ENCODE measurements around the gene CNIH3. TPM values are rescaled to one million over a fixed set of nuclear protein-coding genes. Genes with fewer than 3 reads are reported as not detected.

The CNIH3 gene
- total and polyA plus RNA-seq, 7 experiments from 2014 or later = 1.0 to 4.2 (median 2.0) TPM

- H3K9me3 Mint-ChIP-seq = peaks cover 0 to 3% (median 0%) of the 10 kb centered on the region in 11 donors
- Histone ChIP-seq H3K36me3 (ENCODE audit: control insufficient read depth in 2 of 3, insufficient read depth in 3 of 3, low read length in 3 of 3) (no peaks in the 10 kb centered on the region), H3K4me1 (ENCODE audit: control insufficient read depth in 2 of 2, insufficient read depth in 2 of 2, low read length in 2 of 2) (no peaks in the 10 kb centered on the region), H3K4me3 (ENCODE audit: low read length) (no peak overlapping the region), H3K9me3 (ENCODE audit: control insufficient read depth in 2 of 3, low read length in 3 of 3) (no peaks in the 10 kb centered on the region), H3K27ac (ENCODE audit: low read depth, low read length) (no peak overlapping the region), H3K27me3 (ENCODE audit: control insufficient read depth in 2 of 2, insufficient read depth in 2 of 2, low read length in 2 of 2) (no peaks in the 10 kb centered on the region)
- H3K36me3 Mint-ChIP-seq = no peaks in the 10 kb centered on the region
- H3K27ac Mint-ChIP-seq = no peak overlapping the region
- intact Hi-C loops (cut with micrococcal nuclease) = no loop called here
- ChIA-PET CTCF (no interaction called here), POLR2A (no interaction called here)
- H3K27me3 Mint-ChIP-seq = peaks cover 6 to 19% (median 9%) of the 10 kb centered on the region in 5 donors
- peaks cover 7 to 27% (median 22%) of the 10 kb centered on the region in 7 donors for H3K4me1 Mint-ChIP-seq
- DNase-seq (no peak), ATAC-seq (no peak)
- H3K4me3 Mint-ChIP-seq = no peak overlapping the region
Measured at GRCh38 chr1:224749916-224750315, 133.8 kb downstream of the CNIH3 start.

GRCh38 chr1:224751624-224752311, 135.7 kb downstream of the CNIH3 start:
- DNase-seq (no peak), ATAC-seq (no peak)
- no peaks in the 10 kb centered on the region for H3K4me1 ChIP-seq (ENCODE audit: control insufficient read depth in 2 of 2, insufficient read depth in 2 of 2, low read length in 2 of 2)
- H3K27ac Mint-ChIP-seq = no peak overlapping the region
- ChIA-PET POLR2A (no interaction called here), CTCF (no interaction called here)
- no peak overlapping the region for H3K4me3 Mint-ChIP-seq
- peaks cover 2 to 15% (median 6%) of the 10 kb centered on the region in 7 donors for H3K4me1 Mint-ChIP-seq
- H3K27ac ChIP-seq (ENCODE audit: low read depth, low read length) = no peak overlapping the region
- intact Hi-C loops (cut with micrococcal nuclease) = no loop called here
- H3K27me3 Mint-ChIP-seq = peaks cover 9 to 19% (median 14%) of the 10 kb centered on the region in 5 donors
- no peaks in the 10 kb centered on the region for H3K27me3 ChIP-seq (ENCODE audit: control insufficient read depth in 2 of 2, insufficient read depth in 2 of 2, low read length in 2 of 2)
- no peaks in the 10 kb centered on the region for H3K36me3 ChIP-seq (ENCODE audit: control insufficient read depth in 2 of 3, insufficient read depth in 3 of 3, low read length in 3 of 3)
- no peaks in the 10 kb centered on the region for H3K9me3 ChIP-seq (ENCODE audit: control insufficient read depth in 2 of 3, low read length in 3 of 3)
- H3K9me3 Mint-ChIP-seq = peaks cover 0 to 3% (median 0%) of the 10 kb centered on the region in 11 donors
- H3K36me3 Mint-ChIP-seq = no peaks in the 10 kb centered on the region
- H3K4me3 ChIP-seq (ENCODE audit: low read length) = no peak overlapping the region

- no peak for DNase-seq
- intact Hi-C loops (cut with micrococcal nuclease) = no loop called here
- H3K36me3 ChIP-seq (ENCODE audit: control insufficient read depth in 2 of 3, insufficient read depth in 3 of 3, low read length in 3 of 3) = no peaks in the 10 kb centered on the region
- no peak overlapping the region for H3K27ac ChIP-seq (ENCODE audit: low read depth, low read length)
- CTCF ChIA-PET = no interaction called here
- H3K9me3 ChIP-seq (ENCODE audit: control insufficient read depth in 2 of 3, low read length in 3 of 3) = peaks cover 0 to under 1% (median 0%) of the 10 kb centered on the region in 3 experiments
- Mint-ChIP-seq H3K27me3 (peaks cover 9 to 19% (median 14%) of the 10 kb centered on the region in 5 donors), H3K4me1 (peaks cover 0 to 13% (median 6%) of the 10 kb centered on the region in 7 donors), H3K4me3 (no peak overlapping the region), H3K36me3 (peaks cover 0 to 2% (median 0%) of the 10 kb centered on the region in 5 donors), H3K27ac (no peak overlapping the region), H3K9me3 (peaks cover 0 to 4% (median under 1%) of the 10 kb centered on the region in 11 donors)
- no peaks in the 10 kb centered on the region for H3K27me3 ChIP-seq (ENCODE audit: control insufficient read depth in 2 of 2, insufficient read depth in 2 of 2, low read length in 2 of 2)
- no peak overlapping the region for H3K4me3 ChIP-seq (ENCODE audit: low read length)
- POLR2A ChIA-PET = no interaction called here
- no peaks in the 10 kb centered on the region for H3K4me1 ChIP-seq (ENCODE audit: control insufficient read depth in 2 of 2, insufficient read depth in 2 of 2, low read length in 2 of 2)
- ATAC-seq = no peak
Measured at GRCh38 chr1:224753491-224753890, 137.4 kb downstream of the CNIH3 start.

- Mint-ChIP-seq H3K4me3 (no peak overlapping the region), H3K36me3 (peaks cover 0 to 13% (median 4%) of the 10 kb centered on the region in 5 donors), H3K9me3 (peaks cover 7 to 17% (median 11%) of the 10 kb centered on the region in 11 donors), H3K27me3 (peaks cover 2 to 19% (median 8%) of the 10 kb centered on the region in 5 donors), H3K27ac (no peak overlapping the region), H3K4me1 (peaks cover 0 to 10% (median 6%) of the 10 kb centered on the region in 7 donors)
- CTCF ChIA-PET = no interaction called here
- DNase-seq (no peak), ATAC-seq (no peak)
- intact Hi-C loops (cut with micrococcal nuclease) = no loop called here
- H3K36me3 ChIP-seq (ENCODE audit: control insufficient read depth in 2 of 3, insufficient read depth in 3 of 3, low read length in 3 of 3) = no peaks in the 10 kb centered on the region
- POLR2A ChIA-PET = no interaction called here
- peaks cover 0 to 4% (median 0%) of the 10 kb centered on the region in 3 experiments for H3K9me3 ChIP-seq (ENCODE audit: control insufficient read depth in 2 of 3, low read length in 3 of 3)
- H3K27me3 ChIP-seq (ENCODE audit: control insufficient read depth in 2 of 2, insufficient read depth in 2 of 2, low read length in 2 of 2) = no peaks in the 10 kb centered on the region
- H3K4me3 ChIP-seq (ENCODE audit: low read length) = no peak overlapping the region
- H3K27ac ChIP-seq (ENCODE audit: low read depth, low read length) = no peak overlapping the region
- no peaks in the 10 kb centered on the region for H3K4me1 ChIP-seq (ENCODE audit: control insufficient read depth in 2 of 2, insufficient read depth in 2 of 2, low read length in 2 of 2)
Measured at GRCh38 chr1:224755586-224755985, 139.5 kb downstream of the CNIH3 start.

GRCh38 chr1:224757508-224757907, 141.4 kb downstream of the CNIH3 start:
- Histone ChIP-seq H3K27me3 (ENCODE audit: control insufficient read depth in 2 of 2, insufficient read depth in 2 of 2, low read length in 2 of 2) (no peaks in the 10 kb centered on the region), H3K36me3 (ENCODE audit: control insufficient read depth in 2 of 3, insufficient read depth in 3 of 3, low read length in 3 of 3) (no peaks in the 10 kb centered on the region), H3K9me3 (ENCODE audit: control insufficient read depth in 2 of 3, low read length in 3 of 3) (peaks cover 0 to 4% (median 0%) of the 10 kb centered on the region in 3 experiments), H3K4me3 (ENCODE audit: low read length) (no peak overlapping the region), H3K4me1 (ENCODE audit: control insufficient read depth in 2 of 2, insufficient read depth in 2 of 2, low read length in 2 of 2) (no peaks in the 10 kb centered on the region), H3K27ac (ENCODE audit: low read depth, low read length) (no peak overlapping the region)
- H3K4me1 Mint-ChIP-seq = peaks cover 0 to 7% (median 0%) of the 10 kb centered on the region in 7 donors
- peaks cover 0 to 13% (median 4%) of the 10 kb centered on the region in 5 donors for H3K36me3 Mint-ChIP-seq
- DNase-seq (no peak), ATAC-seq (no peak)
- peaks cover 0 to 14% (median 9%) of the 10 kb centered on the region in 5 donors for H3K27me3 Mint-ChIP-seq
- ChIA-PET CTCF (interaction anchor here (0.6 kb wide), 1 partner anchor 155 kb away, joined by 3 read pairs; no protein-coding TSS in a partner anchor), POLR2A (no interaction called here)
- intact Hi-C loops (cut with micrococcal nuclease) = no loop called here
- no peak overlapping the region for H3K4me3 Mint-ChIP-seq
- peaks cover 6 to 17% (median 11%) of the 10 kb centered on the region in 11 donors for H3K9me3 Mint-ChIP-seq
- H3K27ac Mint-ChIP-seq = no peak overlapping the region

- Mint-ChIP-seq H3K36me3 (peaks cover 0 to 13% (median 4%) of the 10 kb centered on the region in 5 donors), H3K4me1 (no peaks in the 10 kb centered on the region), H3K27ac (no peak overlapping the region), H3K4me3 (no peak overlapping the region), H3K27me3 (peaks cover 0 to 12% (median 5%) of the 10 kb centered on the region in 5 donors), H3K9me3 (peaks cover 6 to 17% (median 11%) of the 10 kb centered on the region in 11 donors)
- ChIA-PET CTCF (no interaction called here), POLR2A (no interaction called here)
- DNase-seq (no peak), ATAC-seq (no peak)
- Histone ChIP-seq H3K27ac (ENCODE audit: low read depth, low read length) (no peak overlapping the region), H3K4me3 (ENCODE audit: low read length) (no peak overlapping the region), H3K36me3 (ENCODE audit: control insufficient read depth in 2 of 3, insufficient read depth in 3 of 3, low read length in 3 of 3) (no peaks in the 10 kb centered on the region), H3K9me3 (ENCODE audit: control insufficient read depth in 2 of 3, low read length in 3 of 3) (peaks cover 0 to 4% (median 0%) of the 10 kb centered on the region in 3 experiments), H3K27me3 (ENCODE audit: control insufficient read depth in 2 of 2, insufficient read depth in 2 of 2, low read length in 2 of 2) (no peaks in the 10 kb centered on the region), H3K4me1 (ENCODE audit: control insufficient read depth in 2 of 2, insufficient read depth in 2 of 2, low read length in 2 of 2) (no peaks in the 10 kb centered on the region)
- intact Hi-C loops (cut with micrococcal nuclease) = no loop called here
Measured at GRCh38 chr1:224759135-224759534, 143.0 kb downstream of the CNIH3 start.

GRCh38 chr1:224759681-224760091, 143.6 kb downstream of the CNIH3 start:
- Mint-ChIP-seq H3K36me3 (peaks cover 0 to 13% (median 4%) of the 10 kb centered on the region in 5 donors), H3K4me3 (no peak overlapping the region), H3K4me1 (no peaks in the 10 kb centered on the region), H3K9me3 (peaks cover 7 to 17% (median 11%) of the 10 kb centered on the region in 11 donors), H3K27me3 (peaks cover 1 to 12% (median 6%) of the 10 kb centered on the region in 5 donors), H3K27ac (no peak overlapping the region)
- no peak for DNase-seq
- Histone ChIP-seq H3K4me3 (ENCODE audit: low read length) (no peak overlapping the region), H3K27ac (ENCODE audit: low read depth, low read length) (no peak overlapping the region), H3K27me3 (ENCODE audit: control insufficient read depth in 2 of 2, insufficient read depth in 2 of 2, low read length in 2 of 2) (no peaks in the 10 kb centered on the region), H3K9me3 (ENCODE audit: control insufficient read depth in 2 of 3, low read length in 3 of 3) (peaks cover 0 to 4% (median 0%) of the 10 kb centered on the region in 3 experiments), H3K36me3 (ENCODE audit: control insufficient read depth in 2 of 3, insufficient read depth in 3 of 3, low read length in 3 of 3) (no peaks in the 10 kb centered on the region), H3K4me1 (ENCODE audit: control insufficient read depth in 2 of 2, insufficient read depth in 2 of 2, low read length in 2 of 2) (no peaks in the 10 kb centered on the region)
- ChIA-PET POLR2A (no interaction called here), CTCF (no interaction called here)
- intact Hi-C loops (cut with micrococcal nuclease) = no loop called here
- no peak for ATAC-seq
